ENCODE data around the gene CCNF.

- TF ChIP-seq CTCF (IDR thresholded peaks at IDR 0.05) (no peak), POLR2A (IDR thresholded peaks at IDR 0.05) (no peak), POLR2AphosphoS5 (IDR thresholded peaks at IDR 0.05) (no peak), EP300 (IDR thresholded peaks at IDR 0.05) (no peak)
Measured at GRCh38 chr16:2500430-2500917, 71.2 kb downstream of the CCNF start.
